Breast epithelium (tissue), 3 donors: Measurements from ENCODE around the gene TMEM250.

Experiments
- CTCF ChIP-seq, 3 donors: fragments of 450-650 bp; IDR thresholded peaks; one replicate each; pipeline ENCODE4 v1.5.1; 2016 to 2017; ENCODE audit warnings: antibody characterized with exemption in 3 of 3, mild to moderate bottlenecking in 3 of 3, moderate library complexity in 3 of 3
- POLR2A ChIP-seq: fragments of 450-650 bp; IDR thresholded peaks from one replicate; pipeline ENCODE4 v1.6.1; 2016; ENCODE audit warnings: antibody characterized with exemption, mild to moderate bottlenecking, moderate library complexity
- POLR2AphosphoS5 ChIP-seq, 3 donors: sonication (generic); formaldehyde crosslinking; IDR thresholded peaks; one replicate each; pipeline ENCODE4 v1.6.1; 2017; ENCODE audit warnings: antibody characterized with exemption in 3 of 3

GRCh38 chr9:136080716-136081112 is 38.0 kb downstream of the TMEM250 start:
- TF ChIP-seq CTCF (IDR thresholded peaks at IDR 0.05) (no peak), POLR2AphosphoS5 (IDR thresholded peaks at IDR 0.05) (no peak), POLR2A (no peak)
